Prostate gland (tissue), 2 donors: ENCODE results near the gene ZRANB3. TPM values are rescaled to one million over a fixed set of nuclear protein-coding genes. Genes with fewer than 3 reads are reported as not detected.

Experiments
- DNase-seq: peaks from one replicate; pipeline ENCODE4 v3.0.0-alpha.2; 2019; ENCODE audit warnings: low spot score
- H3K27ac ChIP-seq, 2 donors: fragments of 200-600 bp; sonication (generic); 2 replicates each; pipeline ENCODE4 v1.5.1; 2017 to 2019
- H3K27me3 ChIP-seq: fragments of 200-600 bp; sonication (generic); replicated peaks from 2 replicates; pipeline ENCODE4 v1.5.1; 2019; ENCODE audit not compliant: insufficient read depth
- H3K36me3 ChIP-seq, 2 donors: fragments of 200-600 bp; sonication (generic); 1 replicate in 1 of 2; 2 replicates in 1 of 2; pipeline versions ENCODE4 v1.5.1 to v1.8.1; 2017 to 2019
- H3K4me1 ChIP-seq: fragments of 200-600 bp; sonication (generic); replicated peaks from 2 replicates; pipeline ENCODE4 v1.5.1; 2019
- H3K4me3 ChIP-seq, 2 donors: fragments of 200-600 bp; sonication (generic); 2 replicates each; pipeline ENCODE4 v1.5.1; 2017 to 2019
- H3K9me3 ChIP-seq: fragments of 200-600 bp; sonication (generic); 2 replicates; pipeline ENCODE4 v1.5.1; 2017
- POLR2A ChIP-seq: fragments of 450-650 bp; IDR thresholded peaks from one replicate; pipeline ENCODE4 v1.6.1; 2016; ENCODE audit warnings: antibody characterized with exemption, mild to moderate bottlenecking
- POLR2AphosphoS5 ChIP-seq: sonication (generic); formaldehyde crosslinking; IDR thresholded peaks from one replicate; pipeline ENCODE4 v1.6.1; 2017; ENCODE audit warnings: antibody characterized with exemption
- WGBS: methylation state at CpG from one replicate; pipeline ENCODE4 v1.1.5; 2018; 5-methylcytosine and 5-hydroxymethylcytosine counted together
- intact Hi-C: fragments of 100-400 bp; cut with DNase I; formaldehyde crosslinking; loops from one replicate; pipeline ENCODE4 v1.14.2; 2022
- total RNA-seq, 2 donors: library from RNA; depleted of rRNA; stranded (reverse); fragments of >200 nt; gene quantifications; one replicate each; pipeline ENCODE4 v1.1.0, GENCODE V29; 2016
- TF ChIP-seq, protein P1 (sequence below), 4 experiments: fragments of 200-600 bp in 2 of 4; fragments of 450-650 bp in 2 of 4; sonication (generic) in 2 of 4; IDR thresholded peaks; 1 replicate in 3 of 4; 2 replicates in 1 of 4; pipeline ENCODE4 v1.5.1; 2016 to 2019; ENCODE audit warnings: antibody characterized with exemption in 4 of 4, mild to moderate bottlenecking in 2 of 4, moderate library complexity in 2 of 4

The ZRANB3 gene
- total RNA-seq, 2 donors from 2014 or later: 5.1 to 11.1 TPM

DNA sequence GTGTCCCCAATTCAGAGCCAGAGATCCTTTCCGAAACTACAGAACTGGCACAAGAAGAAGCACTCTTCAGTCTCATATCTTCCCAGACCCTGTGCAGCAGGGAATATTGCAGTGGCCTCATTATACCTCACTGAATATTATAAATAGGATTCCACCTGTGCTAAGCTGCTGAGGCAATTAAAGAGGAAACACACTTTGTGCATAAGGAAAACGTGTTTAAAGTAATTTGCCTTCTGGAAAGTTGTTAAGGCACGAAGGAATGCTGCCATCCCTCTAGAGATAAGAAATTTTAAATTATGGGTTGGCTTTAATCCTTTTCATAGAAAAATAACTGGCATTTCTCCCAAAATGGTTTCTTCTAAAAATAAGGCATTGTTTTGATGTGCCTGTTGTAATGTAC lies 245.6 kb downstream of the ZRANB3 start:
- no peaks in the 10 kb centered on the region for H3K36me3 ChIP-seq
- H3K4me3 ChIP-seq: no peak overlapping the region
- no peaks in the 10 kb centered on the region for H3K9me3 ChIP-seq
- no peaks in the 10 kb centered on the region for H3K4me1 ChIP-seq
- no peaks in the 10 kb centered on the region for H3K27me3 ChIP-seq
- WGBS: 77% methylated on average over 3 of the region's 3 CpGs
- no peak for DNase-seq
- TF ChIP-seq, protein P1, sequence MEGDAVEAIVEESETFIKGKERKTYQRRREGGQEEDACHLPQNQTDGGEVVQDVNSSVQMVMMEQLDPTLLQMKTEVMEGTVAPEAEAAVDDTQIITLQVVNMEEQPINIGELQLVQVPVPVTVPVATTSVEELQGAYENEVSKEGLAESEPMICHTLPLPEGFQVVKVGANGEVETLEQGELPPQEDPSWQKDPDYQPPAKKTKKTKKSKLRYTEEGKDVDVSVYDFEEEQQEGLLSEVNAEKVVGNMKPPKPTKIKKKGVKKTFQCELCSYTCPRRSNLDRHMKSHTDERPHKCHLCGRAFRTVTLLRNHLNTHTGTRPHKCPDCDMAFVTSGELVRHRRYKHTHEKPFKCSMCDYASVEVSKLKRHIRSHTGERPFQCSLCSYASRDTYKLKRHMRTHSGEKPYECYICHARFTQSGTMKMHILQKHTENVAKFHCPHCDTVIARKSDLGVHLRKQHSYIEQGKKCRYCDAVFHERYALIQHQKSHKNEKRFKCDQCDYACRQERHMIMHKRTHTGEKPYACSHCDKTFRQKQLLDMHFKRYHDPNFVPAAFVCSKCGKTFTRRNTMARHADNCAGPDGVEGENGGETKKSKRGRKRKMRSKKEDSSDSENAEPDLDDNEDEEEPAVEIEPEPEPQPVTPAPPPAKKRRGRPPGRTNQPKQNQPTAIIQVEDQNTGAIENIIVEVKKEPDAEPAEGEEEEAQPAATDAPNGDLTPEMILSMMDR (IDR thresholded peaks at IDR 0.05): no peak
- TF ChIP-seq POLR2AphosphoS5 (no peak), POLR2A (no peak)
- H3K27ac ChIP-seq: no peak overlapping the region
- intact Hi-C loops: no loop called here

DNA sequence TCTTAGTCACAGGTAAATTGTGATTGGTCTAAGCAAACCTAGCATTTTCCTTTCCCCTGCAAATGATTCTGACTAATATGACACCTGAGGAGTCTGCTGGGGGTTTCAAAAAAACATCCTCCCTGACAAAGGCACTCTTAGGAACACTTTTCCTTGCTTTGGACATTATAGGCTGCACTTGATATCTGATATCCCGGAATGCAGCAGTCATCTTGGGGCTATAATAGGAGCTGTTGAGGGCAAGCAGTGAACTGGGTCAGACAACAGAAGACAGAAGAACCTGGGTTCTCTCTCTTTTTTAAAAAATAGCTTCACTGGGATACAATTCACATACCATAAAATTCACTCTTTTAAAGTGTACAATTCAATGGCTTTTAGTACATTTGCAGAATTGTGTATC lies 249.6 kb downstream of the ZRANB3 start:
- Histone ChIP-seq H3K4me3 (no peak overlapping the region), H3K36me3 (no peaks in the 10 kb centered on the region), H3K9me3 (no peaks in the 10 kb centered on the region), H3K27ac (no peak overlapping the region), H3K4me1 (no peaks in the 10 kb centered on the region), H3K27me3 (no peaks in the 10 kb centered on the region)
- no peak for DNase-seq
- WGBS: 82% methylated on average over 1 of the region's 1 CpG
- TF ChIP-seq POLR2AphosphoS5: no peak
- TF ChIP-seq, protein P1 (IDR thresholded peaks at IDR 0.05): no peak
- TF ChIP-seq POLR2A: no peak
- intact Hi-C loops: no loop called here

DNA sequence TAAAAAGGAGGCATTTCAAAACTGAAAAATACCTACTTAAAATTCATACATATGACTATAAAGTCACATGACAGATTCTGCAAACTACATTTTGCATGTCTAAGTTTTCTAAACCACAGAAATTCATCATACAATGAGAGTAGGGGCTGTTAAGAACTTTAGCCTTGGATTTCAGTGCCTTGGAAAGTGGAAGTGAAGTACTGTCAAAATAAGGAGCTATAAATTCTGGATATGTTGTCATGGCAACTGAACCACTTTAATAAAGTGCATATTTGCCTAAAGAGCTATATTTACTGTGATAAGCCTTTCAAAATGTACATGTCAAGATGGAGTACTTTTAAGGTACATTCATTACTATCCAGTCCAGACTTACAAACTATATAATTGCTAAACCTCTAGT lies 251.8 kb downstream of the ZRANB3 start:
- intact Hi-C loops: no loop called here
- Histone ChIP-seq H3K36me3 (no peaks in the 10 kb centered on the region), H3K9me3 (no peaks in the 10 kb centered on the region), H3K4me1 (no peaks in the 10 kb centered on the region), H3K27ac (no peak overlapping the region), H3K27me3 (no peaks in the 10 kb centered on the region), H3K4me3 (no peak overlapping the region)
- TF ChIP-seq POLR2AphosphoS5: no peak
- no peak for DNase-seq

DNA sequence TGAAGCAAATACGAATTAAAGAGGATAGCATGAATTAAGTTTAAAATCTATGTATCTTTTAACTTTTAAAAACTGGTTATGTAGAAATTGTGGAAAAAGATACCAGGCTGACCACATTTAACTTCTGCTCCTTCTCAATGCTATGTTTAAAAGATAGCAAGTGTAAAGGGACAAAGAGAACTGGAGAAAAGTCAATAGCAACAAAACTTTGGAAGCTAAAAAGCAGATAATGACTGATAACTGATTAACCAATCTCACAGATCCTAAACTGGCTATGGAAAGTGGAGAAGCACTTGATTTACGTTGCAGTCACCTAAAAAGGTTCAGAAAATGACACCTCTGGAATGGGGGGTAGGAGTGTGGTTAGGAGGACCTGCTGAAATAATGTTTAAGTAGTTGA lies 254.5 kb downstream of the ZRANB3 start:
- Histone ChIP-seq H3K27ac (no peak overlapping the region), H3K4me1 (no peaks in the 10 kb centered on the region), H3K27me3 (no peaks in the 10 kb centered on the region), H3K4me3 (no peak overlapping the region), H3K36me3 (no peaks in the 10 kb centered on the region), H3K9me3 (no peaks in the 10 kb centered on the region)
- WGBS: 77% methylated on average over 2 of the region's 2 CpGs
- TF ChIP-seq POLR2A (no peak), POLR2AphosphoS5 (no peak)
- TF ChIP-seq, protein P1 (IDR thresholded peaks at IDR 0.05): no peak
- DNase-seq: no peak
- intact Hi-C loops: no loop called here

DNA sequence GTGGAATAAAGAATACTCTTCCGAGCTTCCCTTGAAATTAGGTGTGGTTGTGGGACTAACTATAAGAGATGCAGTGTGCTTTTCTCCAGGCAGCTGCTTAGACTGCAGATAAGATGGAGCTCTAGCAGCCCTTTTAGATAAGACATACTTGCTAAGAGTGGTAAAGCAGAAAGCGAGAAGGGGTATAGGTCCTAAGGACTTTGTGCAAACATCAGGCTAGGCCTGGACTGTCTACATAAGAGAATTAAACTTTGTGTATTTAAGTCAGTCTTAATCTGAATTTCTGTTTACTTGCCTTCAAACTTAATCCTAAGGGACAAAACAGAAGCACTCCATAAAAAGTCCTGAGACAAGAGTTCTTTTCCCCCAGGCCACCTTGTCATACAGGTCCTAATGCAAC lies 260.0 kb downstream of the ZRANB3 start:
- intact Hi-C loops: no loop called here
- Histone ChIP-seq H3K27ac (no peak overlapping the region), H3K4me1 (no peaks in the 10 kb centered on the region), H3K27me3 (no peaks in the 10 kb centered on the region), H3K36me3 (no peaks in the 10 kb centered on the region), H3K4me3 (no peak overlapping the region), H3K9me3 (no peaks in the 10 kb centered on the region)
- no peak for TF ChIP-seq POLR2AphosphoS5
- TF ChIP-seq POLR2A: no peak
- TF ChIP-seq, protein P1 (IDR thresholded peaks at IDR 0.05): no peak
- WGBS: 72% methylated on average over 2 of the region's 2 CpGs
- no peak for DNase-seq
